Upper lobe of left lung (tissue), 6 donors: Measurements from ENCODE around the gene PPIA. TPM values are rescaled to one million over a fixed set of nuclear protein-coding genes. Genes with fewer than 3 reads are reported as not detected.

Experiments
- ATAC-seq, 2 donors: fragments of 200-7000 bp; cut with Tn5 transposase; one replicate each; pipeline ENCODE4 v1.9.1; 2022; ENCODE audit warnings: mild to moderate bottlenecking in 2 of 2, moderate library complexity in 2 of 2; ENCODE audit not compliant: low FRiP score in 2 of 2
- DNase-seq, 2 donors: peaks; one replicate each; pipeline ENCODE4 v3.0.0-alpha.2; 2019 to 2020
- H3K27ac ChIP-seq, 4 donors: fragments of 200-600 bp; sonication (generic); one replicate each; pipeline ENCODE4 v1.5.1; 2016 to 2019
- H3K27me3 ChIP-seq, 4 donors: fragments of 200-600 bp; sonication (generic); one replicate each; pipeline ENCODE4 v1.5.1; 2017 to 2019
- H3K36me3 ChIP-seq, 4 donors: fragments of 200-600 bp; sonication (generic); one replicate each; pipeline ENCODE4 v1.5.1; 2016 to 2019
- H3K4me1 ChIP-seq, 4 donors: fragments of 200-600 bp; sonication (generic); one replicate each; pipeline ENCODE4 v1.5.1; 2018 to 2019
- H3K4me3 ChIP-seq, 4 donors: fragments of 200-600 bp; sonication (generic); one replicate each; pipeline ENCODE4 v1.5.1; 2017 to 2019; ENCODE audit warnings: mild to moderate bottlenecking in 2 of 4, moderate library complexity in 1 of 4
- H3K9me3 ChIP-seq, 4 donors: fragments of 200-600 bp; sonication (generic); one replicate each; pipeline ENCODE4 v1.5.1; 2018 to 2019
- CTCF ChIP-seq, 6 experiments: fragments of 450-650 bp in 4 of 6; fragments of 200-600 bp in 2 of 6; sonication (generic) in 2 of 6; IDR thresholded peaks; one replicate each; pipeline ENCODE4 v1.5.1; 2016 to 2019; ENCODE audit warnings: antibody characterized with exemption in 6 of 6
- EP300 ChIP-seq, 4 donors: sonication (generic); formaldehyde crosslinking; IDR thresholded peaks; one replicate each; pipeline ENCODE4 v1.5.1; 2017; ENCODE audit warnings: antibody characterized with exemption in 4 of 4, control low read depth in 2 of 4
- POLR2A ChIP-seq, 4 donors: fragments of 450-650 bp; IDR thresholded peaks; one replicate each; pipeline ENCODE4 v1.5.1; 2016 to 2017; ENCODE audit warnings: antibody characterized with exemption in 4 of 4, mild to moderate bottlenecking in 2 of 4
- POLR2AphosphoS5 ChIP-seq, 2 donors: sonication (generic); formaldehyde crosslinking; IDR thresholded peaks; one replicate each; pipeline ENCODE4 v1.5.1; 2017; ENCODE audit warnings: antibody characterized with exemption in 2 of 2
- WGBS, 2 donors: methylation state at CpG; one replicate each; pipeline ENCODE4 v1.1.5; 2017 to 2018; 5-methylcytosine and 5-hydroxymethylcytosine counted together
- total RNA-seq, 6 donors: library from RNA; depleted of rRNA in 4 of 6; stranded (reverse); fragments of >200 nt in 4 of 6; gene quantifications; one replicate each; pipeline versions ENCODE4 v1.1.0 to v1.2.1, GENCODE V29; 2016 to 2021
- donor health status: DM: no; HTN: no; CAD: no; lungs with moderate emphysema.
- donor health status: DM: no; HTN: yes; CAD: no; lungs with severe emphysema.

PPIA gene
- total RNA-seq, 6 donors from 2014 or later, result 351 to 1,606 (median 1,253) TPM

DNA sequence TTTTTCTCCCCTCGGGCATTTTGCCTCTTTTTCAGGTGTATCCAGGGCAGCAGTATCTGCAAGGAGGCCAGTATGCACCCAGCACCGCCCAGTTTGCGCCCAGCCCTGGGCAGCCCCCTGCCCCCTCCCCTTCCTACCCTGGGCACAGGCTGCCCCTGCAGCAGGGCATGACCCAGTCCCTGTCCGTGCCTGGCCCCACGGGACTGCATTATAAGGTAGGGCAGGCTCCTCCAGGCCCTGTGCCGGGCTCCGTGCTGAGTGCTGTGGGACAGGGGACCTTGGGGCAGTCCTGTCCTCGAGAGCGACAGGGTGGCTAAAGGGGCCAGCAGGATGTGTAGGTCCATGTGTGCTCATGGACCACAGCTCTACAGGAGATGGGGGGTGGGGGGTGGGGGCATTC, 37.2 kb upstream of the PPIA start:
- no peak for ATAC-seq
- WGBS, 2 donors, result 93 to 96% methylated on average over 6 to 9 of the region's 9 CpGs
- H3K27ac ChIP-seq, result no peak overlapping the region

GRCh38 chr7:44760034-44760580, 36.4 kb upstream of the PPIA start:
- TF ChIP-seq POLR2A (IDR thresholded peaks at IDR 0.05) (no peak), POLR2AphosphoS5 (IDR thresholded peaks at IDR 0.05) (no peak), CTCF (IDR thresholded peaks at IDR 0.05) (no peak), EP300 (IDR thresholded peaks at IDR 0.05) (no peak)
- DNase-seq (peak in 1 of 2 donors; percentile 64), ATAC-seq (no peak)
- Histone ChIP-seq H3K4me1 (peaks cover 18 to 26% (median 23%) of the 10 kb centered on the region in 4 donors), H3K27me3 (no peaks in the 10 kb centered on the region), H3K9me3 (no peaks in the 10 kb centered on the region), H3K4me3 (no peak overlapping the region), H3K27ac (no peak overlapping the region), H3K36me3 (peaks cover 39 to 86% (median 80%) of the 10 kb centered on the region in 4 donors)
- 94% methylated on average over 9 to 18 of the region's 18 CpGs for WGBS, 2 donors

More for the DNA sequence above, 37.2 kb upstream of the PPIA start:
- H3K4me1 ChIP-seq, result peaks cover 26 to 34% (median 31%) of the 10 kb centered on the region in 4 donors
- DNase-seq, result peak in 1 of 2 donors; percentile 69
- peaks cover 37 to 78% (median 71%) of the 10 kb centered on the region in 4 donors for H3K36me3 ChIP-seq
- H3K4me3 ChIP-seq, result no peak overlapping the region
- H3K27me3 ChIP-seq, result no peaks in the 10 kb centered on the region
- no peaks in the 10 kb centered on the region for H3K9me3 ChIP-seq
- TF ChIP-seq EP300 (IDR thresholded peaks at IDR 0.05), result no peak

- ATAC-seq (peak in 1 of 2 donors; percentile 67), DNase-seq (peak in 1 of 2 donors; percentile 88)
- Histone ChIP-seq H3K36me3 (peaks cover 49 to 97% (median 92%) of the 10 kb centered on the region in 4 donors), H3K27me3 (no peaks in the 10 kb centered on the region), H3K4me1 (peaks cover 4 to 12% (median 10%) of the 10 kb centered on the region in 4 donors), H3K9me3 (no peaks in the 10 kb centered on the region), H3K4me3 (no peak overlapping the region), H3K27ac (peak overlapping the region in 1 of 4 donors; percentile 21)
- TF ChIP-seq EP300 (IDR thresholded peaks at IDR 0.05), result no peak
- TF ChIP-seq POLR2A (IDR thresholded peaks at IDR 0.05), result no peak
- no peak for TF ChIP-seq POLR2AphosphoS5 (IDR thresholded peaks at IDR 0.05)
- TF ChIP-seq CTCF (IDR thresholded peaks at IDR 0.05), result no peak
- 75 to 95% methylated on average over 20 to 44 of the region's 48 CpGs for WGBS, 2 donors
These were observed 35.0 kb upstream of the PPIA start for GRCh38 chr7:44761207-44762161.

GRCh38 chr7:44762300-44762699, 34.2 kb upstream of the PPIA start:
- no peak for ATAC-seq
- no peak overlapping the region for H3K27ac ChIP-seq

More at GRCh38 chr7:44762300-44762699, 34.2 kb upstream of the PPIA start:
- H3K4me1 ChIP-seq, result peaks cover under 1 to 4% (median 2%) of the 10 kb centered on the region in 4 donors
- no peak for DNase-seq
- no peaks in the 10 kb centered on the region for H3K9me3 ChIP-seq
- peaks cover 45 to 97% (median 92%) of the 10 kb centered on the region in 4 donors for H3K36me3 ChIP-seq
- WGBS, 2 donors, result 77 to 97% methylated on average over 7 to 9 of the region's 9 CpGs
- no peaks in the 10 kb centered on the region for H3K27me3 ChIP-seq
- TF ChIP-seq POLR2AphosphoS5 (IDR thresholded peaks at IDR 0.05) (no peak), CTCF (IDR thresholded peaks at IDR 0.05) (no peak), POLR2A (IDR thresholded peaks at IDR 0.05) (no peak), EP300 (IDR thresholded peaks at IDR 0.05) (no peak)
- no peak overlapping the region for H3K4me3 ChIP-seq
